Fibroblast of lung (primary cell): Measurements from ENCODE around the gene LHX5. TPM values are rescaled to one million over a fixed set of nuclear protein-coding genes. Genes with fewer than 3 reads are reported as not detected.

ENCODE experiments used
- DNase-seq, 2 donors: peaks; one replicate each; pipeline versions ENCODE4 v3.0.0 to v3.0.0-alpha.2; 2010; ENCODE audit warnings: low read depth in 2 of 2
- H2AFZ ChIP-seq: 2 replicates; pipeline ENCODE4 v1.5.1; 2012; ENCODE audit warnings: low read length, control low read depth, inconsistent platforms
- H3K27ac ChIP-seq: 2 replicates; pipeline ENCODE4 v1.5.1; 2011; ENCODE audit warnings: low read length, control low read depth; ENCODE audit not compliant: insufficient read depth
- H3K27me3 ChIP-seq: 2 replicates; pipeline ENCODE4 v1.5.1; 2011; ENCODE audit warnings: mild to moderate bottlenecking, low read length; ENCODE audit not compliant: control insufficient read depth, insufficient read depth
- H3K36me3 ChIP-seq: 2 replicates; pipeline ENCODE4 v1.5.1; 2011; ENCODE audit warnings: low read length; ENCODE audit not compliant: control insufficient read depth, insufficient read depth
- H3K4me1 ChIP-seq: 2 replicates; pipeline ENCODE4 v1.5.1; 2011; ENCODE audit warnings: low read length; ENCODE audit not compliant: control insufficient read depth, insufficient read depth; ENCODE audit errors: extremely low read depth
- H3K4me2 ChIP-seq: 2 replicates; pipeline ENCODE4 v1.5.1; 2011; ENCODE audit warnings: low read length, control low read depth; ENCODE audit not compliant: insufficient read depth; ENCODE audit errors: extremely low read depth
- H3K4me3 ChIP-seq, 4 experiments: fragments of 200-600 bp in 1 of 4; sonication (generic) in 1 of 4; replicated peaks in 1 of 4; 2 replicates each; pipeline ENCODE4 v1.5.1; 2011 to 2016; ENCODE audit warnings: low read length in 4 of 4, low read depth in 3 of 4, mild to moderate bottlenecking in 3 of 4, control low read depth in 2 of 4, inconsistent platforms in 1 of 4, mixed read lengths in 1 of 4; ENCODE audit not compliant: insufficient read depth in 1 of 4; ENCODE audit errors: control extremely low read depth in 1 of 4
- H3K79me2 ChIP-seq: 2 replicates; pipeline ENCODE4 v1.5.1; 2012; ENCODE audit warnings: mild to moderate bottlenecking, low read length, inconsistent platforms; ENCODE audit not compliant: control insufficient read depth, insufficient read depth
- H3K9ac ChIP-seq: 2 replicates; pipeline ENCODE4 v1.5.1; 2011; ENCODE audit warnings: mild to moderate bottlenecking, low read length, control low read depth; ENCODE audit not compliant: insufficient read depth
- H3K9me3 ChIP-seq: 2 replicates; pipeline ENCODE4 v1.5.1; 2012; ENCODE audit warnings: low read depth, low read length; ENCODE audit not compliant: control insufficient read depth, insufficient read depth
- H4K20me1 ChIP-seq: 2 replicates; pipeline ENCODE4 v1.5.1; 2011; ENCODE audit warnings: low read length; ENCODE audit not compliant: control insufficient read depth, insufficient read depth; ENCODE audit errors: extremely low read depth
- CTCF ChIP-seq, 2 donors: IDR thresholded peaks in 1 of 2; conservative IDR thresholded peaks in 1 of 2; 1 replicate in 1 of 2; 2 replicates in 1 of 2; pipeline ENCODE4 v1.5.1; 2011 to 2012; ENCODE audit warnings: low read length in 2 of 2, control low read depth in 1 of 2, inconsistent platforms in 1 of 2, low read depth in 1 of 2, mild to moderate bottlenecking in 1 of 2
- EZH2 ChIP-seq: IDR thresholded peaks from 2 replicates; pipeline ENCODE4 v1.5.1; 2012; ENCODE audit warnings: low read length, control low read depth, mild to moderate bottlenecking; ENCODE audit errors: missing control alignments
- polyA plus RNA-seq, 2 donors: library from polyadenylated mRNA; depleted of rRNA in 1 of 2; stranded (reverse) in 1 of 2; unstranded in 1 of 2; fragments of >200 nt; gene quantifications; 2 replicates each; pipeline ENCODE4 v1.2.1, GENCODE V29; 2011 to 2012; ENCODE audit warnings: missing spikeins in 1 of 2
- total RNA-seq: library from RNA; depleted of rRNA; stranded (reverse); fragments of >200 nt; gene quantifications from 2 replicates; pipeline ENCODE4 v1.2.1, GENCODE V29; 2014

Gene LHX5
- total and polyA plus RNA-seq, 2 donors (not counting 1 experiment from before 2014, with no cell fraction given), result not detected

DNA sequence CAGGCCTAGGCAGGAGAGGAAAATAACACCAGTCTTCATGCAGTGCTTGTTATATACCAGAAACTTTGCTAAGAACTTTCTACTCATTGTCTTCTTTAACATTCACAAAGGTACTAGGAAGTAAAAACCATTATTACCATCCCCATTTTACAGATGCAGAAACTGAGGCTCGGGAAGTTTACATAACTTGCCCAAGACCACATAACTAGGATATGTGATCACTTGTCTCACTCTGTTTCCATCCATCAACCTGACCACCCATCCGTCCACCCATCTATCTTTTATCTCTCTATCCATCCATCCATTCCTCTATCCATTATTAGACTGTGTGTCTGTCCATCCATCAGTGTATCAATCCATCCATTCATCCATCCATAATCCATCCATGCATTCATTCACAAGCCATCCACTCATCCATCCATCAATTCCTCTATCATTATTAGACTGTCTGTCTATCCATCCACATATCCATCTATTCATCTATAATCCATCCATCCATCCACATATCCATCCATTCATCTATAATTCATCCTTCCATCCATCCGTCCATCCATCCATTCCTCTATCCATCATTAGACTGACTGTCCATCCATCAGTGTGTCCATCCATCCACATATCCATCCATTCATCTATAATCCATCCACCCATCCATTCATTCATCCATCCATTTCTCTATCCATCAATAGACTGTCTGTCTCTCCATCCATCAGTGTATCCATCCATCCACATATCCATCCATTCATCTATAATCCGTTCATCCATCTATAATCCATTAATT lies 33.0 kb downstream of the LHX5 start:
- H3K4me1 ChIP-seq, result no peaks in the 10 kb centered on the region
- no peak for DNase-seq
- no peaks in the 10 kb centered on the region for H3K79me2 ChIP-seq
- H2AFZ ChIP-seq, result no peak overlapping the region
- H3K27ac ChIP-seq, result no peak overlapping the region
- TF ChIP-seq CTCF (conservative IDR thresholded peaks at IDR 0.05 in 1 of 2, IDR thresholded peaks at IDR 0.05 in 1 of 2; ENCODE audit: low read depth in 1 of 2, low read length in 2 of 2) (no peak), EZH2 (no peak)
- H3K9ac ChIP-seq, result no peak overlapping the region
- H3K9me3 ChIP-seq, result no peaks in the 10 kb centered on the region
- H3K36me3 ChIP-seq, result no peaks in the 10 kb centered on the region
- H4K20me1 ChIP-seq, result no peaks in the 10 kb centered on the region
- H3K4me2 ChIP-seq, result no peak overlapping the region
- H3K27me3 ChIP-seq, result no peaks in the 10 kb centered on the region
- H3K4me3 ChIP-seq, result no peak overlapping the region

DNA sequence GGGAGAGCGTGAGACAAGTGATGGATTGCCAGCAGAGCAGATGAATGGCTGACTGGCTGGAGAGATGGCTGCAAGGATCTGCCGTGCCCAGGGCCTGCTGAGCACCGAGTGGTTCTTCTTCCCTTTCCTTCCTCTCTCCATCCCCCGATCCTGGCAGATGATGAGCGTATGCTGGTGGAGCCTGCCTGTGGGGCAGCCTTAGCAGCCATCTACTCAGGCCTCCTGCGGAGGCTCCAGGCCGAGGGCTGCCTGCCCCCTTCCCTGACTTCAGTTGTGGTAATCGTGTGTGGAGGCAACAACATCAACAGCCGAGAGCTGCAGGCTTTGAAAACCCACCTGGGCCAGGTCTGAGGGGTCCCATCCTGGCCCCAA lies 34.0 kb downstream of the LHX5 start:
- no peak overlapping the region for H3K27ac ChIP-seq
- H3K9me3 ChIP-seq, result no peaks in the 10 kb centered on the region
- H4K20me1 ChIP-seq, result no peaks in the 10 kb centered on the region
- no peaks in the 10 kb centered on the region for H3K79me2 ChIP-seq
- H3K4me1 ChIP-seq, result no peaks in the 10 kb centered on the region
- DNase-seq, result no peak
- H3K4me2 ChIP-seq, result no peak overlapping the region
- H2AFZ ChIP-seq, result no peak overlapping the region
- H3K4me3 ChIP-seq, result no peak overlapping the region
- no peak overlapping the region for H3K9ac ChIP-seq
- no peaks in the 10 kb centered on the region for H3K36me3 ChIP-seq
- H3K27me3 ChIP-seq, result no peaks in the 10 kb centered on the region
- TF ChIP-seq EZH2, result no peak
- TF ChIP-seq CTCF (conservative IDR thresholded peaks at IDR 0.05 in 1 of 2, IDR thresholded peaks at IDR 0.05 in 1 of 2; ENCODE audit: low read depth in 1 of 2, low read length in 2 of 2), result no peak

DNA sequence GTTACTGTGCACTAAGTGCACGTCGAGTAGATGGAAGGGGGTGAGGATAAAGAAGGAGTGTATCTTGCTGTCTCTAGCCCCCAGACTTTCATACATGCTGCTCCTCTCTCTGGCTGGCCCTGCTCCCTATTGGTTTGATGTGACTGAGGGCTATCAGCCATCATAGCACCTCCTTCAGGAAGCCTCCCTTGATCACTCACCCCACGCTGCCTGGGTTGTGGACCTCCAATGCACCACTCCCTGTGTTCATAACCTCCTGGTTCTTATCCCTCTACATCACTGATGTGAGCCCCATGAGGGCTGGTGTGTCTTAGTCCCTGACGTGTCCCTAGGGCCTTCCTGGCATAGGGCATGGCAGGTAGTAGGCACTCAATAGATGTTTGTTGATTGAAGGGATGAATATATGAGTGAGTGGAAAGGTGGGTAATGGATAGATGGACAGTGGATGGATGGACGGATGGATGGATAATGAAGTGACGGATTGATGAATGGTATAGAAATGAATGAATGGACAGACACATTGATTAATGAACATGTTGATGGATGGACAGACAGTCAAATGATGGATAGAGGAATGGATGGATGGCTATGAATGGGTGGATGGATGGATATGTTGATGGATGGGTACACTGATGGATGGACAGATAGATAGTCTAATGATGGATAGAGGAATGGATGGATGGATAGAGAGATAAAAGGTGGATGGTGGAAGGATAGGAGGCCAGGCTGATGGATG lies 34.5 kb downstream of the LHX5 start:
- H2AFZ ChIP-seq, result no peak overlapping the region
- H3K4me2 ChIP-seq, result no peak overlapping the region
- no peak for DNase-seq
- H3K4me3 ChIP-seq, result no peak overlapping the region
- H3K4me1 ChIP-seq, result no peaks in the 10 kb centered on the region
- no peaks in the 10 kb centered on the region for H3K36me3 ChIP-seq
- no peaks in the 10 kb centered on the region for H3K9me3 ChIP-seq
- no peak overlapping the region for H3K9ac ChIP-seq
- H3K27me3 ChIP-seq, result no peaks in the 10 kb centered on the region
- H4K20me1 ChIP-seq, result no peaks in the 10 kb centered on the region
- TF ChIP-seq CTCF (conservative IDR thresholded peaks at IDR 0.05 in 1 of 2, IDR thresholded peaks at IDR 0.05 in 1 of 2; ENCODE audit: low read depth in 1 of 2, low read length in 2 of 2) (no peak), EZH2 (no peak)
- H3K27ac ChIP-seq, result no peak overlapping the region
- H3K79me2 ChIP-seq, result no peaks in the 10 kb centered on the region
